H9 (cell line): ENCODE data around the gene NR1H4. TPM values are rescaled to one million over a fixed set of nuclear protein-coding genes. Genes with fewer than 3 reads are reported as not detected.

Experiments
- DNase-seq: peaks from one replicate; pipeline ENCODE4 v3.0.0-alpha.2; 2017
- H2AFZ ChIP-seq: one replicate; pipeline ENCODE4 v1.6.1; 2013; ENCODE audit warnings: mild to moderate bottlenecking, low read length, control low read depth, moderate library complexity
- H2AK5ac ChIP-seq: 2 replicates; pipeline ENCODE4 v1.6.1; 2013; ENCODE audit warnings: low read length, control low read depth, mixed read lengths; ENCODE audit not compliant: insufficient read length
- H2BK120ac ChIP-seq: one replicate; pipeline ENCODE4 v1.6.1; 2013; ENCODE audit warnings: low read depth, mild to moderate bottlenecking, low read length, control low read depth, inconsistent platforms; ENCODE audit not compliant: poor library complexity, severe bottlenecking
- H2BK12ac ChIP-seq: 2 replicates; pipeline ENCODE4 v1.6.1; 2013; ENCODE audit warnings: low read length, control low read depth, mixed read lengths, low read depth; ENCODE audit not compliant: insufficient read length
- H2BK15ac ChIP-seq: 2 replicates; pipeline ENCODE4 v1.6.1; 2013; ENCODE audit warnings: low read depth, low read length, control low read depth
- H2BK20ac ChIP-seq: one replicate; pipeline ENCODE4 v1.6.1; 2013; ENCODE audit warnings: low read depth, mild to moderate bottlenecking, low read length, control low read depth, inconsistent platforms; ENCODE audit not compliant: poor library complexity, severe bottlenecking
- H2BK5ac ChIP-seq: 2 replicates; pipeline ENCODE4 v1.6.1; 2013; ENCODE audit warnings: low read length, control low read depth, mixed read lengths; ENCODE audit not compliant: insufficient read length
- H3K14ac ChIP-seq: 2 replicates; pipeline ENCODE4 v1.6.1; 2013; ENCODE audit warnings: low read length, control low read depth; ENCODE audit not compliant: insufficient read depth
- H3K18ac ChIP-seq: 2 replicates; pipeline ENCODE4 v1.6.1; 2013; ENCODE audit warnings: low read depth, mild to moderate bottlenecking, mixed read lengths, low read length, control low read depth; ENCODE audit not compliant: insufficient read length
- H3K23ac ChIP-seq: 2 replicates; pipeline ENCODE4 v1.6.1; 2013; ENCODE audit warnings: low read length, control low read depth, mixed read lengths, low read depth; ENCODE audit not compliant: insufficient read length
- H3K23me2 ChIP-seq: 2 replicates; pipeline ENCODE4 v1.6.1; 2013; ENCODE audit warnings: low read depth, mild to moderate bottlenecking, mixed read lengths, low read length, control low read depth; ENCODE audit not compliant: insufficient read length, poor library complexity, severe bottlenecking
- H3K27ac ChIP-seq: 2 replicates; pipeline ENCODE4 v1.5.1; 2013; ENCODE audit warnings: low read length, control low read depth, mixed read lengths, low read depth; ENCODE audit not compliant: insufficient read length
- H3K27me3 ChIP-seq: 2 replicates; pipeline ENCODE4 v1.6.1; 2013; ENCODE audit warnings: low read length, control low read depth, inconsistent platforms; ENCODE audit not compliant: insufficient read depth
- H3K4ac ChIP-seq: 2 replicates; pipeline ENCODE4 v1.6.1; 2013; ENCODE audit warnings: low read depth, mild to moderate bottlenecking, control low read depth, inconsistent platforms, low read length, moderate library complexity
- H3K4me1 ChIP-seq: 2 replicates; pipeline ENCODE4 v1.6.1; 2013; ENCODE audit warnings: low read length, control low read depth, inconsistent platforms; ENCODE audit not compliant: insufficient read depth
- H3K4me2 ChIP-seq: 2 replicates; pipeline ENCODE4 v1.6.1; 2013; ENCODE audit warnings: low read length, control low read depth, mixed read lengths; ENCODE audit not compliant: insufficient read length, insufficient read depth
- H3K56ac ChIP-seq: 2 replicates; pipeline ENCODE4 v1.6.1; 2013; ENCODE audit warnings: low read depth, mild to moderate bottlenecking, mixed read lengths, low read length, control low read depth; ENCODE audit not compliant: insufficient read length
- H3K79me1 ChIP-seq: 2 replicates; pipeline ENCODE4 v1.6.1; 2013; ENCODE audit warnings: low read depth, mild to moderate bottlenecking, moderate library complexity, low read length, control low read depth, inconsistent platforms; ENCODE audit not compliant: insufficient read depth, poor library complexity, severe bottlenecking
- H3K79me2 ChIP-seq: 2 replicates; pipeline ENCODE4 v1.6.1; 2013; ENCODE audit warnings: low read length, control low read depth, inconsistent platforms; ENCODE audit not compliant: insufficient read depth
- H3K9ac ChIP-seq: 2 replicates; pipeline ENCODE4 v1.6.1; 2013; ENCODE audit warnings: low read length, control low read depth, mixed read lengths; ENCODE audit not compliant: insufficient read length; ENCODE audit errors: extremely low read depth
- H3K9me3 ChIP-seq: one replicate; pipeline ENCODE4 v1.6.1; 2013; ENCODE audit warnings: low read depth, low read length, inconsistent platforms; ENCODE audit not compliant: control insufficient read depth
- H3T11ph ChIP-seq: one replicate; pipeline ENCODE4 v1.6.1; 2013; ENCODE audit warnings: mild to moderate bottlenecking, low read length, control low read depth, inconsistent platforms
- H4K20me1 ChIP-seq: one replicate; pipeline ENCODE4 v1.6.1; 2013; ENCODE audit not compliant: control insufficient read depth, insufficient read length, insufficient read depth
- H4K5ac ChIP-seq: 2 replicates; pipeline ENCODE4 v1.6.1; 2013; ENCODE audit warnings: low read depth, mild to moderate bottlenecking, mixed read lengths, low read length, control low read depth; ENCODE audit not compliant: insufficient read length
- H4K8ac ChIP-seq: replicated peaks from 2 replicates; pipeline ENCODE4 v1.6.1; 2013; ENCODE audit warnings: low read length, control low read depth, mixed read lengths, low read depth; ENCODE audit not compliant: insufficient read length
- H4K91ac ChIP-seq: 2 replicates; pipeline ENCODE4 v1.6.1; 2013; ENCODE audit warnings: low read depth, mild to moderate bottlenecking, moderate library complexity, mixed read lengths, low read length, control low read depth; ENCODE audit not compliant: insufficient read length
- H3K27ac Mint-ChIP-seq, 3 experiments: 2 replicates in 2 of 3; 3 replicates in 1 of 3; pipeline ENCODE4 v1.8.0; 2020 to 2021; ENCODE audit warnings: mixed read lengths in 3 of 3, mild to moderate bottlenecking in 1 of 3, moderate library complexity in 1 of 3
- H3K27me3 Mint-ChIP-seq: 2 replicates; pipeline ENCODE4 v1.8.0; 2021; ENCODE audit warnings: low read depth, mild to moderate bottlenecking, moderate library complexity, mixed read lengths
- H3K36me3 Mint-ChIP-seq, 3 experiments: 2 replicates in 2 of 3; 3 replicates in 1 of 3; pipeline ENCODE4 v1.8.0; 2020 to 2021; ENCODE audit warnings: low read depth in 3 of 3, mixed read lengths in 3 of 3; ENCODE audit not compliant: insufficient read depth in 1 of 3
- H3K4me1 Mint-ChIP-seq, 2 experiments: 2 replicates each; pipeline ENCODE4 v1.8.0; 2020; ENCODE audit warnings: mixed read lengths in 2 of 2
- H3K4me3 Mint-ChIP-seq, 2 experiments: 2 replicates in 1 of 2; 3 replicates in 1 of 2; pipeline ENCODE4 v1.8.0; 2020 to 2021; ENCODE audit warnings: mild to moderate bottlenecking in 2 of 2, mixed read lengths in 2 of 2, moderate library complexity in 1 of 2
- H3K9me3 Mint-ChIP-seq, 2 experiments: 2 replicates in 1 of 2; 3 replicates in 1 of 2; pipeline ENCODE4 v1.8.0; 2020; ENCODE audit warnings: mild to moderate bottlenecking in 2 of 2, mixed read lengths in 2 of 2, moderate library complexity in 1 of 2
- WGBS: extraction: QIAGEN DNeasy Blood & Tissue Kit; methylation state at CpG from one replicate; pipeline ENCODE4 v1.1.7; 2013; ENCODE audit warnings: missing lambda C conversion rate, low lambda C conversion rate, mixed read lengths; ENCODE audit not compliant: insufficient read length; ENCODE audit errors: extremely low coverage; 5-methylcytosine and 5-hydroxymethylcytosine counted together
- total RNA-seq: library from RNA; stranded (reverse); gene quantifications from 2 replicates; pipeline ENCODE4 v1.2.1, GENCODE V29; 2021
- TF ChIP-seq, protein P1 (sequence below): fragments of 200-600 bp; sonication (generic); conservative IDR thresholded peaks from 3 replicates; pipeline ENCODE4 v1.8.0; 2021; ENCODE audit warnings: antibody characterized with exemption, mild to moderate bottlenecking

The NR1H4 gene
- total RNA-seq, 1 experiment from 2014 or later: not detected

DNA sequence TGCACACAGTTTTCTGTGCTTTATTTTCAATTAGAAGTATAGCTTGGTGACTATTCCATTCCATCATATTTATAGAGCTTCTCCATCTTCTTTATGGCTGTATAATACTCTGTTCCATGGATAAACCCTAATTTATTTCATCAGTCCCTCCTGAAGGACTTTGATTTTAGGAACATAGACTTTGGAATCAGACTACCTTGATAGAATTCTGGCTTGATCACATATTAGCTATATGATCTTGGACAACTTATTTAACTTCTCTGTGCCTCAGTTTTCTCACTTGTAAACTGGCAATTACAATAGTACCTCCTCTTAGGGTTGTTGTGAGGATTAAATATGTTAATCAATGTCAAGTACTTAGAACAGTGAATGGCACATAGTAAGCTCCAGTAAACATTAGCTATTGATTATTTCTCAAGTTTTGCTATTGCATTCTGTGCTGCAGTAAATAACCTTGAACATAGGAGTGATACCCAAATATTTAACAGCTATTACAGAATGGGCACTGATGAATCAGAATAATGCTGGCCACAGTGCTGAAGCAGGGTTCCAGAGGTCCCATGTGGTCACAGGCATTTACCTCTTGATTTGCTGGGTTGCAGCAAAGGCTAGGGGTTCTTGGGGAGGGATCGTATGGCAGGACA is 12.2 kb upstream of the NR1H4 start:
- H3K27me3 Mint-ChIP-seq: no peaks in the 10 kb centered on the region

More for the DNA sequence above, 12.2 kb upstream of the NR1H4 start:
- H2BK120ac ChIP-seq: no peak overlapping the region
- peaks cover 10% of the 10 kb centered on the region in 2 experiments for H3K4me1 Mint-ChIP-seq
- H3K56ac ChIP-seq: no peak overlapping the region
- H3K9ac ChIP-seq: no peak overlapping the region
- no peak overlapping the region for H3K27ac ChIP-seq
- no peak overlapping the region for H3K27ac Mint-ChIP-seq
- no peaks in the 10 kb centered on the region for H3K9me3 ChIP-seq
- no peaks in the 10 kb centered on the region for H3K23me2 ChIP-seq
- no peak overlapping the region for H3K23ac ChIP-seq
- H2BK5ac ChIP-seq: no peak overlapping the region
- no peak overlapping the region for H3K4me3 Mint-ChIP-seq
- no peak overlapping the region for H2AFZ ChIP-seq
- no peaks in the 10 kb centered on the region for H3K4me1 ChIP-seq
- H4K5ac ChIP-seq: no peak overlapping the region
- no peak overlapping the region for H3K4ac ChIP-seq
- H4K8ac ChIP-seq: no peak overlapping the region
- no peaks in the 10 kb centered on the region for H4K20me1 ChIP-seq
- H2BK12ac ChIP-seq: no peak overlapping the region
- no peak overlapping the region for H4K91ac ChIP-seq
- WGBS: no CpG with 5 or more reads among the region's 1 CpG
- no peak overlapping the region for H3K18ac ChIP-seq
- H3K79me2 ChIP-seq: no peaks in the 10 kb centered on the region
- no peak overlapping the region for H3K4me2 ChIP-seq
- no peak overlapping the region for H2BK15ac ChIP-seq
- H2BK20ac ChIP-seq: no peak overlapping the region
- H2AK5ac ChIP-seq: no peak overlapping the region
- H3T11ph ChIP-seq: no peak overlapping the region
- no peak for DNase-seq
- H3K27me3 ChIP-seq: no peaks in the 10 kb centered on the region
- no peaks in the 10 kb centered on the region for H3K36me3 Mint-ChIP-seq
- TF ChIP-seq, protein P1, sequence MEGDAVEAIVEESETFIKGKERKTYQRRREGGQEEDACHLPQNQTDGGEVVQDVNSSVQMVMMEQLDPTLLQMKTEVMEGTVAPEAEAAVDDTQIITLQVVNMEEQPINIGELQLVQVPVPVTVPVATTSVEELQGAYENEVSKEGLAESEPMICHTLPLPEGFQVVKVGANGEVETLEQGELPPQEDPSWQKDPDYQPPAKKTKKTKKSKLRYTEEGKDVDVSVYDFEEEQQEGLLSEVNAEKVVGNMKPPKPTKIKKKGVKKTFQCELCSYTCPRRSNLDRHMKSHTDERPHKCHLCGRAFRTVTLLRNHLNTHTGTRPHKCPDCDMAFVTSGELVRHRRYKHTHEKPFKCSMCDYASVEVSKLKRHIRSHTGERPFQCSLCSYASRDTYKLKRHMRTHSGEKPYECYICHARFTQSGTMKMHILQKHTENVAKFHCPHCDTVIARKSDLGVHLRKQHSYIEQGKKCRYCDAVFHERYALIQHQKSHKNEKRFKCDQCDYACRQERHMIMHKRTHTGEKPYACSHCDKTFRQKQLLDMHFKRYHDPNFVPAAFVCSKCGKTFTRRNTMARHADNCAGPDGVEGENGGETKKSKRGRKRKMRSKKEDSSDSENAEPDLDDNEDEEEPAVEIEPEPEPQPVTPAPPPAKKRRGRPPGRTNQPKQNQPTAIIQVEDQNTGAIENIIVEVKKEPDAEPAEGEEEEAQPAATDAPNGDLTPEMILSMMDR: no peak
- no peaks in the 10 kb centered on the region for H3K9me3 Mint-ChIP-seq
- H3K79me1 ChIP-seq: no peaks in the 10 kb centered on the region
- no peak overlapping the region for H3K14ac ChIP-seq
